WTC11 (cell line): ENCODE results near the gene F13A1.

ENCODE experiments used
- ZNF263 ChIP-seq: sonication (generic); formaldehyde crosslinking; IDR thresholded peaks from 2 replicates; pipeline ENCODE4 v1.8.1; 2022; ENCODE audit warnings: low read depth, mild to moderate bottlenecking, moderate library complexity, missing genetic modification reagents
- TF ChIP-seq, protein P1 (sequence below): sonication (generic); formaldehyde crosslinking; IDR thresholded peaks from 2 replicates; pipeline ENCODE4 v1.8.0; 2022; ENCODE audit warnings: mild to moderate bottlenecking, missing genetic modification reagents
- TF ChIP-seq, protein P2 (sequence below): sonication (generic); formaldehyde crosslinking; IDR thresholded peaks from 2 replicates; pipeline ENCODE4 v1.8.0; 2023; ENCODE audit warnings: missing genetic modification reagents
- TF ChIP-seq, protein P3 (sequence below): sonication (generic); formaldehyde crosslinking; IDR thresholded peaks from 2 replicates; pipeline ENCODE4 v1.8.0; 2022; ENCODE audit warnings: missing genetic modification reagents

- TF ChIP-seq, protein P1, sequence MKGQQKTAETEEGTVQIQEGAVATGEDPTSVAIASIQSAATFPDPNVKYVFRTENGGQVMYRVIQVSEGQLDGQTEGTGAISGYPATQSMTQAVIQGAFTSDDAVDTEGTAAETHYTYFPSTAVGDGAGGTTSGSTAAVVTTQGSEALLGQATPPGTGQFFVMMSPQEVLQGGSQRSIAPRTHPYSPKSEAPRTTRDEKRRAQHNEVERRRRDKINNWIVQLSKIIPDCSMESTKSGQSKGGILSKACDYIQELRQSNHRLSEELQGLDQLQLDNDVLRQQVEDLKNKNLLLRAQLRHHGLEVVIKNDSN: no peak
- no peak for TF ChIP-seq ZNF263
- TF ChIP-seq, protein P2, sequence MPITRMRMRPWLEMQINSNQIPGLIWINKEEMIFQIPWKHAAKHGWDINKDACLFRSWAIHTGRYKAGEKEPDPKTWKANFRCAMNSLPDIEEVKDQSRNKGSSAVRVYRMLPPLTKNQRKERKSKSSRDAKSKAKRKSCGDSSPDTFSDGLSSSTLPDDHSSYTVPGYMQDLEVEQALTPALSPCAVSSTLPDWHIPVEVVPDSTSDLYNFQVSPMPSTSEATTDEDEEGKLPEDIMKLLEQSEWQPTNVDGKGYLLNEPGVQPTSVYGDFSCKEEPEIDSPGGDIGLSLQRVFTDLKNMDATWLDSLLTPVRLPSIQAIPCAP (CRISPR knock-in tag): no peak
- TF ChIP-seq, protein P3, sequence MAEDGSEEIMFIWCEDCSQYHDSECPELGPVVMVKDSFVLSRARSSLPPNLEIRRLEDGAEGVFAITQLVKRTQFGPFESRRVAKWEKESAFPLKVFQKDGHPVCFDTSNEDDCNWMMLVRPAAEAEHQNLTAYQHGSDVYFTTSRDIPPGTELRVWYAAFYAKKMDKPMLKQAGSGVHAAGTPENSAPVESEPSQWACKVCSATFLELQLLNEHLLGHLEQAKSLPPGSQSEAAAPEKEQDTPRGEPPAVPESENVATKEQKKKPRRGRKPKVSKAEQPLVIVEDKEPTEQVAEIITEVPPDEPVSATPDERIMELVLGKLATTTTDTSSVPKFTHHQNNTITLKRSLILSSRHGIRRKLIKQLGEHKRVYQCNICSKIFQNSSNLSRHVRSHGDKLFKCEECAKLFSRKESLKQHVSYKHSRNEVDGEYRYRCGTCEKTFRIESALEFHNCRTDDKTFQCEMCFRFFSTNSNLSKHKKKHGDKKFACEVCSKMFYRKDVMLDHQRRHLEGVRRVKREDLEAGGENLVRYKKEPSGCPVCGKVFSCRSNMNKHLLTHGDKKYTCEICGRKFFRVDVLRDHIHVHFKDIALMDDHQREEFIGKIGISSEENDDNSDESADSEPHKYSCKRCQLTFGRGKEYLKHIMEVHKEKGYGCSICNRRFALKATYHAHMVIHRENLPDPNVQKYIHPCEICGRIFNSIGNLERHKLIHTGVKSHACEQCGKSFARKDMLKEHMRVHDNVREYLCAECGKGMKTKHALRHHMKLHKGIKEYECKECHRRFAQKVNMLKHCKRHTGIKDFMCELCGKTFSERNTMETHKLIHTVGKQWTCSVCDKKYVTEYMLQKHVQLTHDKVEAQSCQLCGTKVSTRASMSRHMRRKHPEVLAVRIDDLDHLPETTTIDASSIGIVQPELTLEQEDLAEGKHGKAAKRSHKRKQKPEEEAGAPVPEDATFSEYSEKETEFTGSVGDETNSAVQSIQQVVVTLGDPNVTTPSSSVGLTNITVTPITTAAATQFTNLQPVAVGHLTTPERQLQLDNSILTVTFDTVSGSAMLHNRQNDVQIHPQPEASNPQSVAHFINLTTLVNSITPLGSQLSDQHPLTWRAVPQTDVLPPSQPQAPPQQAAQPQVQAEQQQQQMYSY (CRISPR knock-in tag): no peak
These were observed 94.5 kb downstream of the F13A1 start for GRCh38 chr6:6225885-6226529.
